IMR-90 (cell line): ENCODE measurements around the gene ANKRD52. TPM values are rescaled to one million over a fixed set of nuclear protein-coding genes. Genes with fewer than 3 reads are reported as not detected.

Experiments
- ATAC-seq: fragments of 200-7000 bp; cut with Tn5 transposase; 2 replicates; pipeline ENCODE4 v1.9.1; 2020; ENCODE audit warnings: low read depth, mild to moderate bottlenecking, moderate library complexity
- BruUV-seq: library from RNA; stranded (reverse); fragments of 400-500 nt; replicated peaks from 2 replicates; lab custom pipeline; 2021; lab: Mats Ljungman, UMichigan
- CTCF ChIA-PET: fragments of 300-600 bp; formaldehyde crosslinking; extraction: SDS; loops from one replicate; lab custom pipeline; 2021; ENCODE audit warnings: antibody characterized with exemption; lab: Yijun Ruan, JAX
- POLR2A ChIA-PET: fragments of 300-600 bp; sonication (Branson Sonifier 250); formaldehyde crosslinking; loops from one replicate; lab custom pipeline; 2022; ENCODE audit warnings: antibody characterized with exemption; ENCODE audit not compliant: unreplicated experiment; lab: Charles Lee
- DNase-seq: peaks from one replicate; pipeline ENCODE4 v3.0.0; 2013
- H2AFZ ChIP-seq: replicated peaks from 2 replicates; pipeline ENCODE3; 2013; ENCODE audit warnings: low read length, mild to moderate bottlenecking; ENCODE audit not compliant: poor library complexity
- H2AK5ac ChIP-seq: 2 replicates; pipeline ENCODE4 v1.6.1; 2013; ENCODE audit warnings: low read depth, low read length, inconsistent platforms
- H2AK9ac ChIP-seq: replicated peaks from 2 replicates; pipeline ENCODE3; 2013; ENCODE audit warnings: mild to moderate bottlenecking, low read depth, low read length, moderate library complexity; ENCODE audit not compliant: poor library complexity
- H2BK120ac ChIP-seq: 2 replicates; pipeline ENCODE4 v1.6.1; 2013; ENCODE audit warnings: low read depth, low read length, inconsistent platforms
- H2BK15ac ChIP-seq: 3 replicates; pipeline ENCODE4 v1.6.1; 2013; ENCODE audit warnings: low read depth, low read length, inconsistent platforms
- H2BK20ac ChIP-seq: 2 replicates; pipeline ENCODE4 v1.6.1; 2013; ENCODE audit warnings: low read depth, mild to moderate bottlenecking, inconsistent platforms, low read length, moderate library complexity
- H2BK5ac ChIP-seq: 2 replicates; pipeline ENCODE4 v1.6.1; 2013; ENCODE audit warnings: mild to moderate bottlenecking, low read depth, low read length, inconsistent platforms; ENCODE audit not compliant: poor library complexity, severe bottlenecking
- H3K14ac ChIP-seq: replicated peaks from 2 replicates; pipeline ENCODE4 v1.6.1; 2013; ENCODE audit warnings: low read depth, low read length, inconsistent platforms
- H3K18ac ChIP-seq: 2 replicates; pipeline ENCODE4 v1.6.1; 2013; ENCODE audit warnings: low read depth, low read length, control low read depth
- H3K23ac ChIP-seq: 2 replicates; pipeline ENCODE4 v1.6.1; 2013; ENCODE audit warnings: low read depth, low read length, inconsistent platforms
- H3K27ac ChIP-seq: 2 replicates; pipeline ENCODE4 v1.5.1; 2013; ENCODE audit warnings: mild to moderate bottlenecking, control low read depth, low read length; ENCODE audit not compliant: insufficient read depth
- H3K27me3 ChIP-seq: 2 replicates; pipeline ENCODE4 v1.6.1; 2013; ENCODE audit warnings: low read length; ENCODE audit not compliant: control insufficient read depth, insufficient read depth
- H3K36me3 ChIP-seq: 2 replicates; pipeline ENCODE4 v1.6.1; 2013; ENCODE audit warnings: low read length, mixed read lengths; ENCODE audit not compliant: control insufficient read depth, insufficient read depth
- H3K4ac ChIP-seq: 2 replicates; pipeline ENCODE4 v1.6.1; 2013; ENCODE audit warnings: low read depth, low read length, inconsistent platforms
- H3K4me1 ChIP-seq: 2 replicates; pipeline ENCODE4 v1.6.1; 2013; ENCODE audit warnings: low read length, mixed read lengths; ENCODE audit not compliant: control insufficient read depth, insufficient read depth
- H3K4me2 ChIP-seq: 2 replicates; pipeline ENCODE4 v1.6.1; 2013; ENCODE audit warnings: low read depth, mild to moderate bottlenecking, control low read depth, low read length, moderate library complexity
- H3K4me3 ChIP-seq: 2 replicates; pipeline ENCODE4 v1.5.1; 2013; ENCODE audit warnings: low read depth, mild to moderate bottlenecking, control low read depth, low read length, moderate library complexity; ENCODE audit not compliant: insufficient read depth
- H3K56ac ChIP-seq: 2 replicates; pipeline ENCODE4 v1.6.1; 2013; ENCODE audit warnings: low read length, inconsistent platforms; ENCODE audit not compliant: insufficient read depth; ENCODE audit errors: extremely low read depth
- H3K79me1 ChIP-seq, 2 experiments: 2 replicates each; pipeline ENCODE4 v1.6.1; 2013; ENCODE audit warnings: low read length in 2 of 2, inconsistent platforms in 1 of 2, low read depth in 1 of 2
- H3K9ac ChIP-seq: 2 replicates; pipeline ENCODE4 v1.6.1; 2013; ENCODE audit warnings: low read depth, low read length, control low read depth
- H3K9me1 ChIP-seq: 2 replicates; pipeline ENCODE4 v1.6.1; 2013; ENCODE audit warnings: low read length, inconsistent platforms; ENCODE audit not compliant: insufficient read depth
- H3K9me3 ChIP-seq: 2 replicates; pipeline ENCODE4 v1.6.1; 2013; ENCODE audit warnings: low read length; ENCODE audit not compliant: control insufficient read depth, insufficient read depth
- H4K20me1 ChIP-seq: 2 replicates; pipeline ENCODE4 v1.6.1; 2013; ENCODE audit warnings: low read length, inconsistent platforms; ENCODE audit not compliant: insufficient read depth
- H4K5ac ChIP-seq: 2 replicates; pipeline ENCODE4 v1.6.1; 2013; ENCODE audit warnings: mild to moderate bottlenecking, low read depth, low read length, control low read depth
- H4K8ac ChIP-seq, 2 experiments: 2 replicates each; pipeline ENCODE4 v1.6.1; 2013; ENCODE audit warnings: low read depth in 2 of 2, low read length in 2 of 2, control low read depth in 1 of 2, inconsistent platforms in 1 of 2
- H4K91ac ChIP-seq: 2 replicates; pipeline ENCODE4 v1.6.1; 2013; ENCODE audit warnings: low read depth, low read length, inconsistent platforms; ENCODE audit not compliant: insufficient read depth
- BHLHE40 ChIP-seq: fragments of 150-350 bp; IDR thresholded peaks from 2 replicates; pipeline ENCODE4 v1.6.1; 2016; ENCODE audit warnings: mild to moderate bottlenecking, low read depth, low read length
- CEBPB ChIP-seq: IDR thresholded peaks from 2 replicates; pipeline ENCODE4 v1.6.1; 2012; ENCODE audit warnings: low read depth, low read length, improper control_type of control experiment
- CHD1 ChIP-seq: IDR thresholded peaks from 2 replicates; pipeline ENCODE4 v1.6.1; 2012; ENCODE audit warnings: low read depth, low read length, improper control_type of control experiment
- FOS ChIP-seq: fragments of 150-350 bp; IDR thresholded peaks from 2 replicates; pipeline ENCODE4 v1.6.1; 2016; ENCODE audit warnings: low read depth, low read length
- MAFK ChIP-seq: IDR thresholded peaks from 2 replicates; pipeline ENCODE4 v1.6.1; 2012; ENCODE audit warnings: low read depth, low read length, improper control_type of control experiment
- MAZ ChIP-seq: IDR thresholded peaks from 2 replicates; pipeline ENCODE4 v1.6.1; 2012; ENCODE audit warnings: low read depth, mild to moderate bottlenecking, low read length, improper control_type of control experiment, moderate library complexity, borderline replicate concordance
- NFE2L2 ChIP-seq: fragments of 150-350 bp; IDR thresholded peaks from 2 replicates; pipeline ENCODE4 v1.6.1; 2016; ENCODE audit warnings: low read depth, mild to moderate bottlenecking, low read length
- RFX5 ChIP-seq: IDR thresholded peaks from 2 replicates; pipeline ENCODE4 v1.8.0; 2012; ENCODE audit warnings: low read depth, mild to moderate bottlenecking, low read length, moderate library complexity
- SMC3 ChIP-seq: fragments of 150-350 bp; IDR thresholded peaks from 2 replicates; pipeline ENCODE4 v1.6.1; 2016; ENCODE audit warnings: low read depth, mild to moderate bottlenecking, antibody characterized with exemption, low read length, moderate library complexity
- WGBS, 2 experiments: methylation state at CpG; one replicate each; pipeline versions ENCODE4 v1.1.5 to v1.1.7; 2013; ENCODE audit warnings: missing lambda C conversion rate in 2 of 2; ENCODE audit not compliant: insufficient read length in 1 of 2; ENCODE audit errors: extremely low coverage in 2 of 2; 5-methylcytosine and 5-hydroxymethylcytosine counted together
- dilution Hi-C: fragments of 300-500 bp; cut with HindIII; formaldehyde crosslinking; loops from one replicate; pipeline ENCODE4 v1.14.3; 2018; ENCODE audit warnings: low sequenced_read_pairs; ENCODE audit not compliant: unreplicated experiment
- in situ Hi-C: fragments of 300-500 bp; cut with MboI; formaldehyde crosslinking; loops from 3 replicates; pipeline ENCODE4 v1.14.3; 2019; ENCODE audit warnings: low sequenced_read_pairs, inconsistent platforms, mixed read lengths
- intact Hi-C: fragments of 100-400 bp; cut with micrococcal nuclease; formaldehyde crosslinking; loops from 2 replicates; pipeline ENCODE4 v1.10.0; 2022
- polyA plus RNA-seq, 3 experiments: library from polyadenylated mRNA; depleted of rRNA; stranded (reverse); fragments of >200 nt; gene quantifications; 2 replicates each; pipeline ENCODE4 v1.2.3, GENCODE V29; 2012; ENCODE audit warnings: low replicate concordance in 1 of 3
- total RNA-seq: library from RNA; depleted of rRNA; stranded (reverse); fragments of >200 nt; gene quantifications from 2 replicates; pipeline ENCODE4 v1.2.3, GENCODE V29; 2012
- TF ChIP-seq, protein P1 (sequence below): fragments of 150-350 bp; IDR thresholded peaks from 2 replicates; pipeline ENCODE4 v1.6.1; 2016; ENCODE audit warnings: low read depth, mild to moderate bottlenecking, low read length, moderate library complexity, borderline replicate concordance
- TF ChIP-seq, protein P2 (sequence below): conservative IDR thresholded peaks from 2 replicates; pipeline ENCODE4 v1.5.1; 2012; ENCODE audit warnings: mild to moderate bottlenecking, low read depth, low read length, improper control_type of control experiment
- TF ChIP-seq, protein P3 (sequence below): fragments of 150-350 bp; IDR thresholded peaks from 2 replicates; pipeline ENCODE4 v1.6.1; 2017; ENCODE audit warnings: mild to moderate bottlenecking, antibody characterized with exemption, low read length, low read depth

The ANKRD52 gene
- total and polyA plus RNA-seq, 2 of the 4 experiments (the other 2 are of a cell fraction), result 15.4 to 35.9 TPM

DNA sequence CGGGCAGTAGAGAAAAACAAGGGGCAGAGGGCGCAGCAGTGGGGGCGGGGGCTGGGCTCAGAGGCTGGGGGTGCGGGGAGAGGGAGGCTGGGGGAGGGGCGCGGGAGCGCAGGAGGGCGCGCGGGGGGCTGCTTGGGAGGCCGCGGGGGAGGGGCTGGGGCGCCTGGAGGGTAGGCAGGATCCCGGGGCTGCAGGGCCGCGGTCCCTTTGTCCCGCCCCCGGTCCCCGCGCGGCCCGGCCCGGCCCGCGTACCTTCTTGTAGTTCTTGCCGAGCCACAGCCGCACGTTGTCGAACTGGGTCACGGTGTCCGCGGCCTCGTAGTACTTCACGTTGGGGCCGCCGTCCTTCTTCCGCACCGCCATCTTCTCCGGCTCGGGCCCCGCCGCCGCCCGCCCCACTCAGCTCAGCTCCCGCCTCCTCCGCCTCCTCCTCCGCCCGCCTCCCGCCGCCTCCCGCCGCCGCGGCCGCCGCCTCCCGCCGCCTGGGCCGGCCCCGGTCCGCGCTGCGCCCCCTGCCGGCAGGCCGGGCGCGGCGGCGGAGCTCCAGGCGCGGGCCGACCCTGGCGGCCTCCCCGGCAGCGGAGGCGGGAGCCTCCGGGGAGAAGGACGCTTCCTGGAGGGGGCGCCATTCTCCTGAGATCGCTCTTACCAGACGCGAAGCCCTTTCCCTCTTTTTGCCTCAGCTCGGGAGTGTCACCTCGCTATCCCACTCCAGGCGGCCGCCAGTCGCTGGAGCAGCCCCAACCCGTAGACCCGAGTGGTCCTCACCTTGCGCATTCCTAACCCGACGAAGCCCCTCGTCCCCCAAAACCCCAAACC is 68.9 kb downstream of the ANKRD52 start, which contains the start of gene SMARCC2:
Gene SMARCC2, minus strand, starts transcription at position 385 of the 819 bp plus-strand sequence. Its CDS starts 22 bp downstream, at position 363.
- no TSS peak for BruUV-seq
- dilution Hi-C loops (no loop called here), in situ Hi-C loops (loop anchor here (5.0 kb wide), 1 partner anchor 62 kb away; the partner anchor contains the start of gene ESYT1), intact Hi-C loops (loop anchor here (1.0 to 2.0 kb wide), 2 partner anchors 63 to 70 kb away; no protein-coding TSS in a partner anchor)
- Histone ChIP-seq H3K9me3 (no peaks in the 10 kb centered on the region), H3K14ac (peak within 1 kb of the TSS; percentile 97), H3K23ac (peak within 1 kb of the TSS; percentile 92), H2AFZ (peak within 1 kb of the TSS; percentile 100), H2AK9ac (peak within 1 kb of the TSS; percentile 99), H4K20me1 (peaks cover 14% of the 10 kb centered on the region; the same call in 1 of the 2 replicates), H3K79me1 (peaks cover 22 to 41% of the 10 kb centered on the region in 2 experiments), H3K18ac (peak within 1 kb of the TSS; percentile 61), H3K4ac (peak within 1 kb of the TSS; percentile 95), H2AK5ac (peak within 1 kb of the TSS; percentile 64), H2BK20ac (peak within 1 kb of the TSS; percentile 65; the same call in 1 of the 2 replicates), H4K5ac (peak within 1 kb of the TSS; percentile 83), H2BK120ac (peak within 1 kb of the TSS; percentile 86), H2BK5ac (peak within 1 kb of the TSS; percentile 84), H3K56ac (peak within 1 kb of the TSS; percentile 61), H3K27ac (peak within 1 kb of the TSS; percentile 93), H3K27me3 (no peaks in the 10 kb centered on the region), H4K8ac (peak within 1 kb of the TSS; percentile 83 to 94), H3K4me1 (peaks cover 7% of the 10 kb centered on the region), H3K36me3 (peaks cover 9% of the 10 kb centered on the region), H3K4me2 (peak within 1 kb of the TSS; percentile 97), H3K4me3 (peak within 1 kb of the TSS; percentile 95), H4K91ac (peak within 1 kb of the TSS; percentile 83), H2BK15ac (peak within 1 kb of the TSS; percentile 77; the same call in 1 of the 3 replicates), H3K9ac (peak within 1 kb of the TSS; percentile 95), H3K9me1 (peaks cover 5% of the 10 kb centered on the region; the same call in 1 of the 2 replicates)
- 1% methylated on average over 53 of the region's 93 CpGs; no CpG with 5 or more reads in 1 of the 2 experiments for WGBS, 2 experiments
- ATAC-seq, result peak; percentile 86
- CTCF ChIA-PET, result interaction anchor here (0.6 to 2.6 kb wide), 20 partner anchors 10 to 275 kb away, joined by 3 to 27 read pairs (median 4); partner anchors contain the start of genes ANKRD52, ESYT1, RNF41 and ZC3H10
- POLR2A ChIA-PET, result interaction anchor here (0.6 to 1.3 kb wide), 4 partner anchors 23 to 71 kb away, joined by 3 to 7 read pairs (median 4); partner anchors contain the start of genes RNF41 and ZC3H10
- DNase-seq, result peak; percentile 85
- TF ChIP-seq CEBPB (no peak), SMC3 (peak; percentile 70), RFX5 (no peak), BHLHE40 (0 out of 2 replicates have a peak, but pooled peaks have one; percentile 5), FOS (no peak), MAFK (no peak), MAZ (peak; percentile 62; the same call in 1 of the 2 replicates), CHD1 (no peak), NFE2L2 (no peak)
- TF ChIP-seq, protein P1, sequence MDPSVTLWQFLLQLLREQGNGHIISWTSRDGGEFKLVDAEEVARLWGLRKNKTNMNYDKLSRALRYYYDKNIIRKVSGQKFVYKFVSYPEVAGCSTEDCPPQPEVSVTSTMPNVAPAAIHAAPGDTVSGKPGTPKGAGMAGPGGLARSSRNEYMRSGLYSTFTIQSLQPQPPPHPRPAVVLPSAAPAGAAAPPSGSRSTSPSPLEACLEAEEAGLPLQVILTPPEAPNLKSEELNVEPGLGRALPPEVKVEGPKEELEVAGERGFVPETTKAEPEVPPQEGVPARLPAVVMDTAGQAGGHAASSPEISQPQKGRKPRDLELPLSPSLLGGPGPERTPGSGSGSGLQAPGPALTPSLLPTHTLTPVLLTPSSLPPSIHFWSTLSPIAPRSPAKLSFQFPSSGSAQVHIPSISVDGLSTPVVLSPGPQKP, result no peak
- TF ChIP-seq, protein P2, sequence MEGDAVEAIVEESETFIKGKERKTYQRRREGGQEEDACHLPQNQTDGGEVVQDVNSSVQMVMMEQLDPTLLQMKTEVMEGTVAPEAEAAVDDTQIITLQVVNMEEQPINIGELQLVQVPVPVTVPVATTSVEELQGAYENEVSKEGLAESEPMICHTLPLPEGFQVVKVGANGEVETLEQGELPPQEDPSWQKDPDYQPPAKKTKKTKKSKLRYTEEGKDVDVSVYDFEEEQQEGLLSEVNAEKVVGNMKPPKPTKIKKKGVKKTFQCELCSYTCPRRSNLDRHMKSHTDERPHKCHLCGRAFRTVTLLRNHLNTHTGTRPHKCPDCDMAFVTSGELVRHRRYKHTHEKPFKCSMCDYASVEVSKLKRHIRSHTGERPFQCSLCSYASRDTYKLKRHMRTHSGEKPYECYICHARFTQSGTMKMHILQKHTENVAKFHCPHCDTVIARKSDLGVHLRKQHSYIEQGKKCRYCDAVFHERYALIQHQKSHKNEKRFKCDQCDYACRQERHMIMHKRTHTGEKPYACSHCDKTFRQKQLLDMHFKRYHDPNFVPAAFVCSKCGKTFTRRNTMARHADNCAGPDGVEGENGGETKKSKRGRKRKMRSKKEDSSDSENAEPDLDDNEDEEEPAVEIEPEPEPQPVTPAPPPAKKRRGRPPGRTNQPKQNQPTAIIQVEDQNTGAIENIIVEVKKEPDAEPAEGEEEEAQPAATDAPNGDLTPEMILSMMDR, result peak; percentile 97
- TF ChIP-seq, protein P3, sequence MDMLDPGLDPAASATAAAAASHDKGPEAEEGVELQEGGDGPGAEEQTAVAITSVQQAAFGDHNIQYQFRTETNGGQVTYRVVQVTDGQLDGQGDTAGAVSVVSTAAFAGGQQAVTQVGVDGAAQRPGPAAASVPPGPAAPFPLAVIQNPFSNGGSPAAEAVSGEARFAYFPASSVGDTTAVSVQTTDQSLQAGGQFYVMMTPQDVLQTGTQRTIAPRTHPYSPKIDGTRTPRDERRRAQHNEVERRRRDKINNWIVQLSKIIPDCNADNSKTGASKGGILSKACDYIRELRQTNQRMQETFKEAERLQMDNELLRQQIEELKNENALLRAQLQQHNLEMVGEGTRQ, result no peak
